NCI-H187 (cell line): Measurements from ENCODE around the gene ADAMTSL2.
"Not testable (repeated sequence)": the region's sequence is repeated elsewhere in the genome, so short reads cannot be mapped to it uniquely, and the experiment has no call there.

ENCODE experiments used
- DNase-seq, 2 experiments: peaks; one replicate each; lab custom pipeline; 2025; lab: John Stamatoyannopoulos, UW

ADAMTSL2 gene

GRCh38 chr9:133558191-133559126, 24.0 kb downstream of the ADAMTSL2 start:
- no peak for DNase-seq

- DNase-seq: no peak
Observed at GRCh38 chr9:133560311-133560710, 25.8 kb downstream of the ADAMTSL2 start.

GRCh38 chr9:133560944-133561343, 26.4 kb downstream of the ADAMTSL2 start:
- DNase-seq: no peak

DNA sequence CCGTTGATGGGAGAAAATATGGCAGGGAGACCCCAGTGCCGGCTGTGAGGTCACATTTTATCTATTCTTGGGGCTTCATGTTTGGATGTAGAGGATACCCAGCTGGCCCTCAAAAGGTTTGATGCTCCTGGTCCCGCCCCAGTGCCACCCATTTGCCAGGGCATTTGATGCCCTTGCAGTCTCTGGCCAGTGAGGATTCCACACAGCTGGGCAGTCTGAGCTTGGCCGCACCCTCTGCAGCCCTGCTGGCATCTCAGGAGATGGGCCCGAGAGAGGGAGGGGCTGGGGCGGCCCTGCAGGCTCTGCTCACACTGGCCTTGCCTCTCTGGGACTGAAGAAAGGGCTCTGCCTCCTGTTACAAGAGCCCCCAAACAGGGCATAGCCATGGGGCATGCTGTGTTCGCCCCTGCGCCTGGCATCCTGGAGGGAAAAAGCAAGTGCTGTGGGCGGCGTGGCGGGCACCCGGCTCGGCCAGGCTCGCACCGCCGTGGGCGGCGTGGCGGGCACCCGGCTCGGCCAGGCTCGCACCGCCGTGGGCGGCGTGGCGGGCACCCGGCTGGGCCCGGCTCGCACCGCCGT, 27.6 kb downstream of the ADAMTSL2 start:
- DNase-seq: no peak

DNA sequence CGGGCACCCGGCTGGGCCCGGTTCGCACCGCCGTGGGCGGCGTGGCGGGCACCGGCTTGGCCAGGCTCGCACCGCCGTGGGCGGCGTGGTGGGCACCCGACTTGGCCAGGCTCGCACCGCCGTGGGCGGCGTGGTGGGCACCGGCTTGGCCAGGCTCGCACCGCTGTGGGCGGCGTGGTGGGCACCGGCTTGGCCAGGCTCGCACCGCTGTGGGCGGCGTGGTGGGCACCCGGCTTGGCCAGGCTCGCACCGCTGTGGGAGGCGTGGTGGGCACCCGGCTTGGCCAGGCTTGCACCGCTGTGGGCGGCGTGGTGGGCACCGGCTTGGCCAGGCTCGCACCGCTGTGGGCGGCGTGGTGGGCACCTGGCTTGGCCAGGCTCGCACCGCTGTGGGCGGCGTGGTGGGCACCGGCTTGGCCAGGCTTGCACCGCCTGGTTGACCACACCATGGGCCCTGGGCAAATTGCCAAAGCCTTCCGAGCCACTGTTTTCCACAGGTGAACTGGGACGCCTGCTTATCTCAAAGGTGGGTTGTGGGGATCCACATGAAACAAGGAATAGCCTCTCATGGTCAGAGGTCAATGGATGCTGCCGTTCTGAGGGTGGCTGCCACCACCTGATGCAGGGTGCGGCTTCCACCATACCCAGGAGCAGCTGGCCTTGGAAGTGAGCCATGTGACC, 28.2 kb downstream of the ADAMTSL2 start:
- DNase-seq: no peak

GRCh38 chr9:133563291-133563796, 28.8 kb downstream of the ADAMTSL2 start:
- no peak for DNase-seq

DNA sequence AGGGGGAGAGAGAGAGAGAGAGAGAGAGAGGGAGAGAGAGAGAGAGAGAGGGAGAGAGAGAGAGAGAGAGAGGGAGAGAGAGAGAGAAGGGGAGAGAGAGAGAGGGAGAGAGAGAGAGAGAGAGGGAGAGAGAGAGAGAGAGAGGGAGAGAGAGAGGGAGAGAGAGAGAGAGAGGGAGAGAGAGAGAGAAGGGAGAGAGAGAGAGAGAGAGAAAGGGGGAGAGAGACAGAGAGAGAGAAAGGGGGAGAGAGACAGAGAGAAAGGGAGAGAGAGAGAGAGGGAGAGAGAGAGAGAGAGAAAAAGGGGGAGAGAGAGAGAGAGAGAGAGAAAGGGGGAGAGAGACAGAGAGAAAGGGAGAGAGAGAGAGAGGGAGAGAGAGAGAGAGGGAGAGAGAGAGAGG, 29.3 kb downstream of the ADAMTSL2 start:
- not testable (repeated sequence) for DNase-seq

- no peak for DNase-seq
Observed at GRCh38 chr9:133564451-133565116, 30.1 kb downstream of the ADAMTSL2 start.

DNA sequence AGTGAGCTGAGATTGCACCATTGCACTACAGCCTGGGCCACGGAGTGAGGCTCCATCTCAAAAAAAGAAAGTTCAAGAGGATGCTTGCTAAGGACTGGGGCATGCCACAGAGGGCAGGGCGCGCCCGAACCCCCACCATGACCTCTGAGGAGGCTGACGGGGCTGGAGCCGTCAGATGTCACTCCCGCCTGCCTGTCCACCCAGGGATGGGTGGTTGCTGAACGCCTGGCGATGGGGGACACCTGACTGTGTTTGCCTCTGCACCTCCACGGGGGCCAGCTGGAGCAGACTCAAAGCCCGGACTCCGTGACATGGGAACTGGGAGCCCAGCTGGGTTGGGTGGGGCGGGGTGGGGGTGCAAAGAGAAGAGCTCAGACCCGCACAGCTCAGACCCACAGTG, 31.9 kb downstream of the ADAMTSL2 start:
- no peak for DNase-seq

DNA sequence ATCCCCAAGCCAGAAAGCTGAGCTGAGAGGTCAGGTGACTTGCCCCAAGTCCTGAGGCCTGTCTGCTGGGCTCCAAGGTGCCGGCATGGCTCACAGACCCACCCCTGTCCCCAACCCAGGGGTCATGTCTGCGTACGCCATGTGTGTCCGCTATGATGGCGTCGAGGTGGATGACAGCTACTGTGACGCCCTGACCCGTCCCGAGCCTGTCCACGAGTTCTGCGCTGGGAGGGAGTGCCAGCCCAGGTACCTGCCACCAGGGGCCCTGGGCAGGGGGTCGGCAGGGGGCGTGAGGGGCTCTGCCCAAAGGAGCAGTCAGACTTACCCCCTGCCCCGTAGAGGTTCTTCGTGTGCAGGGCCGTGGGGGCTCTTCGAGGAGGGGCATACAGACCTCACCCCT, 32.3 kb downstream of the ADAMTSL2 start:
- no peak for DNase-seq

- DNase-seq: no peak
Observed at GRCh38 chr9:133568186-133568585, 33.7 kb downstream of the ADAMTSL2 start.

DNA sequence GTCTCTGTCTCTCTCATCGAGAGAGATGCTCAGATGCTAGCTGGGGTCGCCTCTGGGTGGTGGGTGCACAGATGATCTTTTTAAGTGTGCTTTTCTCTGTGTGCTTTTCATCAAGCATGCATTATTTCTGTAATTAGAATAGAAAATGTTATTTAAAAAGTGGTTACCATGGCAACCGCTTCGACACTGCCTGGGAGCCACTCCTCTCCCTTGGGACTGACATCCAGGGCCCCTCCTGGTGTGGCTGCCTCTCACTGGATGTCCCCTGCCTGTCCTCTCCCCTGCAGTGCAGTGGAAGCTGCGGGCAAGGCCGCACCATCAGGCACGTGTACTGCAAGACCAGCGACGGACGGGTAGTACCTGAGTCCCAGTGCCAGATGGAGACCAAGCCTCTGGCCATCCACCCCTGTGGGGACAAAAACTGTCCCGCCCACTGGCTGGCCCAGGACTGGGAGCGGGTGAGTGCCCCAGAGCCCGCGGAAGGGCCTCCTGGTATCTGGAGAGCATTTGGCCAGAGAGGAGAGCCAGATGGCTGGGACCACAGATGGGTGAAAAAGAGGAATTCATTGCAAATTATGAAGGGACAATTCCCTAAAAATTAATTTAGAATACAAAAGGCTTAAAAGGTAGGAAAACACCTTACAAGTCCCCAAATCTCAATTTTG, 34.7 kb downstream of the ADAMTSL2 start:
- no peak for DNase-seq

GRCh38 chr9:133569891-133570690, 35.6 kb downstream of the ADAMTSL2 start:
- no peak for DNase-seq

DNA sequence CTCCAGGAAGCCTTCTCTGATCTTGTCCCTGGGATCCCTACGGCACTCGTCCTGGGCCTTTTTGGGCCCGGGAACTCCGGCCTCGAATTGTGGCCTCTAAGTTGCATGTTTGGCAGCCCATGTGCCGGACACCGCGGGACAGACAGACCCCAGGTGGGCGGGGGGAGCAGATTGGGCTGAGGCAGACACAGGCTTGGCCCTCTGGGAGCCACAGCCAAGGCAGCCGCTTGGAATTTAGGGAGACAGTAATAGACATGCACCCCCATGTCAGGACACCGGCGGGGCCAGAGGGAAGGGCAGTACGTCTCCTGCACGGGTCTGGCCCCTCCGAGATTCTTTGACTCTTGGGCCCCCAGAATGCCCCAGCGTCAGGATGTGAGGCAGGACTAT, 36.2 kb downstream of the ADAMTSL2 start:
- DNase-seq: no peak

DNA sequence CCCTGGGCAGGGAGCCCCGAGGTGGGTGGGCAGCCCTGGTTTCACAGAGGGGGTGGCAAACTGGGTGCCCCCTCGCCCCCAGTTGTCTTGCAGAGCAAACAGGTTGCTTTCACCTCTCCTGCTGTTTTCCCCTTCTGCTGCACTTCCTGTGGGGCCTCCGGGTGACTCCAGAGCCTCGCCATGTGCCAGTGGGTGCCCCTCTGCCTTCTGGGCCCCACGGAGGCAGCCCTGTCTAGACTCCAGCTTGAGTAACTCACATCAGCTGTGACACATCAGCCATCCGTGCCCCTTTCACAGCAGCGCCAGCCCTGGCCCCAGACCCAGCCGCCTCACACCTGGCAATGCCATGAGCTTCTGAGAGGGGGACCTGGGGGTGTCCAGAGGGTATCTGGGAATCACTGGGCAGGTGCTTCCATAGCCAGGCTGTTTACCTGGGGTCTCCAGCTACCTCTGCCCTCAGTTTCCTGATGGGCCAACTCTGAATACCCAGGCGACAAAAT, 36.9 kb downstream of the ADAMTSL2 start:
- no peak for DNase-seq

DNA sequence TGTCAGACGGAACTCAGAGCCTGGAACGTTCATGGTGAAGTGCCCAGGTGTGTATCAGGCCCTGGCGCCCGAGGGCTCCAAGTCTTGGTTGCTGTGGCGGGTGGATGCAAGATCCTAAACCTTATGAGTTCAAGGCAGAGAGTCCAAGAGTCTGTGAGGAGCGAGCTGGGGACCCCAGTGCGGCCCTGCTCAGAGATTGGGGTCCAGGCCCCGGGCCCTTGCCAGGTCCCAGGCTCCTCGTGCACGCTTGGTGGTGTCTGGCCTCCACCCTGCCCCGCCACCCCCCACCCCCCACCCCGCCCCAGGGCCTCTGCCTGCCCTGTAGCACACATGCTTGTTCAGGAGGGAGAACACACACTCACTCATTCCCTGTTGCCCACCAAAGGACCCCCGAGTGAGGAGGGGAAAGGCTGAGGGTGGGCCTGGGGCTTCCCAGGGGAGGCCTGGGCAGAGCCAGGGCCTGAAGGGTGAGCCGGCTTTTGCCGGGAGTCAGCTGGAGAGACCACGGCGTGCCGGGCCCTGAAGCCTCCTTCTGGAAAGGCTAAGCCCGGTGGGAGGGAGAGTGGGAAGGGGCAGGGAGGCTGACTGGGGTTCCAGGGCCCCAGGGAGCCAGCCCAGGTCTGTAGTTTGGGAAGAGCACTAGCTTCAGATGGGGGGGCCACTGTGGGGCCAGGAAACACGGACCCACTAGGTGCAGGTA, 37.5 kb downstream of the ADAMTSL2 start:
- DNase-seq: no peak

DNA sequence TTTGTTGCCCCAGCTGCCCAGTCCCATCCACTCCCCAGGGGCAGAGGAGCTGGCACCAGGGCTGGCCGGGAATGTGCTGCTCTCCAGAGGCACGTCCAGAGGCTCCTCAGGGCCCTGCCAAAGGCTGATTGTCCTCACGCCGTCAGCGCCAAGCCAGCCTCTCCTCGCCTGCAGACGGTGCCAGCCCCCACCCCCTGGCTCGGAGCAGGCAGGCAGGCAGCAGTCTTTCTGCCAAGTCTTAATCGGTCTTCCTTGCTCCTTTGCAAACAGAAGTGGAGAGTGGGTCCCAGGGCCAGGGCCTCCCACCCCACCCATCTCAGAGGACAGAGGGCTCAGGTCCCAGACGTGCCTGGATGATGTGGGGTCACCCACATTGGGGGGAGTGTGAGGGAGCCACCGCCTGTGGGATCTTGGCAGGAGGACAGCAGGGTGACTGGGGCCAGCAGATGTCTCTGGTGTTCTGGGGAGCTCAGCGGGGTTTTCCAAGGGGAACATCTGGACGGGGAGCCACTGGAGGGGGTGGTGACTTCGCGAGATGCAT, 38.4 kb downstream of the ADAMTSL2 start:
- no peak for DNase-seq

DNA sequence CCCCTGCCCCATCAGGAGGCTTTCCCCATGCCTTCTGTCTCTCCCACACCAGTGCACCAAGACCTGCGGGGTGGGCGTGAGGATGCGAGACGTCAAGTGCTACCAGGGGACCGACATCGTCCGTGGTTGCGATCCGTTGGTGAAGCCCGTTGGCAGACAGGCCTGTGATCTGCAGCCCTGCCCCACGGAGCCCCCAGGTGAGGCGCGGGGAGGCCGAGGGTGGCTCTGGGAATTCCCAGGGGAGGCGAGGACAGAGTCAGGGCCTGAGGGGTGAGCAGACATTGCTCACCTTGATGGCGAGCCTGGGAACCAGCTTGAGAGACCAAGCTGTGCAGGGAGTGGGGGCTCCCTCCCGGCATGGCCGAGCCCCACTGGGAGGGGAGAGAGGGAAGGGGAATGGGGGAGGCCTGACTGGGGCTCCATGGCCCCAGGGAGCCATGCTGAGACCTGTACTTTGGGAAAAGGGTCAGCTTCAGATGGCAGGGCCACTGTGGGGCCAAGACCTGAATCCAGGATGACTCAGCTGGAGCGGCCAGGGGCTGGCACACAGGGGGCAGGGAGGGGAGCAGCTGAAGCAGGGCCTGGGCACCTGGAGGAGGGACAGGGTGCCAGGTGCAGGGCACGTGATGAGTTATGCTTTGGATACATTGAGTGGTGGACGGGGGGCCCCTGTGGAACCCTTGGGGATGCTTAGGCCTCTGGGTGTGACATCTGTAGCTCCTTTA, 39.4 kb downstream of the ADAMTSL2 start:
- no peak for DNase-seq

- no peak for DNase-seq
Observed at GRCh38 chr9:133574771-133575170, 40.3 kb downstream of the ADAMTSL2 start.
